NCI-H1105 (cell line): ENCODE results near the gene PDE3A.
A peak's percentile ranks its signal among the peaks of the same experiment; 100 is the strongest.
"Not testable (repeated sequence)": the region's sequence is repeated elsewhere in the genome, so short reads cannot be mapped to it uniquely, and the experiment has no call there.

ENCODE experiments used
- DNase-seq: peaks from one replicate; lab custom pipeline; 2025; lab: John Stamatoyannopoulos, UW

The PDE3A gene

GRCh38 chr12:20368114-20368650, at the start of gene PDE3A:
Gene PDE3A (plus strand): TSS chr12:20368537. CDS start chr12:20369285, 748 bp downstream.
- DNase-seq: peak; percentile 17

- DNase-seq: no peak
Observed at GRCh38 chr12:20319366-20319765, 49.0 kb upstream of the PDE3A start.

- no peak for DNase-seq
Observed at GRCh38 chr12:20320552-20320951, 47.8 kb upstream of the PDE3A start.

GRCh38 chr12:20330826-20331505, 37.4 kb upstream of the PDE3A start:
- DNase-seq: not testable (repeated sequence)

GRCh38 chr12:20339060-20339459, 29.3 kb upstream of the PDE3A start:
- DNase-seq: no peak

- no peak for DNase-seq
Observed at GRCh38 chr12:20342111-20342510, 26.2 kb upstream of the PDE3A start.

GRCh38 chr12:20345866-20346265, 22.5 kb upstream of the PDE3A start:
- no peak for DNase-seq

- DNase-seq: no peak
Observed at GRCh38 chr12:20350026-20350425, 18.3 kb upstream of the PDE3A start.

- no peak for DNase-seq
Observed at GRCh38 chr12:20350495-20350894, 17.8 kb upstream of the PDE3A start.

- no peak for DNase-seq
Observed at GRCh38 chr12:20351406-20351805, 16.9 kb upstream of the PDE3A start.

- no peak for DNase-seq
Observed at GRCh38 chr12:20356048-20356447, 12.3 kb upstream of the PDE3A start.

- DNase-seq: no peak
Observed at GRCh38 chr12:20360407-20360806, 7.9 kb upstream of the PDE3A start.

GRCh38 chr12:20361416-20361815, 6.9 kb upstream of the PDE3A start:
- DNase-seq: no peak

GRCh38 chr12:20364501-20364900, 3.8 kb upstream of the PDE3A start:
- no peak for DNase-seq

- no peak for DNase-seq
Observed at GRCh38 chr12:20366776-20367409, 1.4 kb upstream of the PDE3A start.

GRCh38 chr12:20367583-20368113, 689 bp upstream of the PDE3A start:
- no peak for DNase-seq

- DNase-seq: peak; percentile 18
Observed at GRCh38 chr12:20368651-20369304, 441 bp downstream of the PDE3A start.

- peak; percentile 56 for DNase-seq
Observed at GRCh38 chr12:20369305-20370013, 1.1 kb downstream of the PDE3A start.

GRCh38 chr12:20370014-20370386, 1.7 kb downstream of the PDE3A start:
- DNase-seq: no peak

GRCh38 chr12:20370866-20371519, 2.7 kb downstream of the PDE3A start:
- no peak for DNase-seq

GRCh38 chr12:20372326-20373096, 4.2 kb downstream of the PDE3A start:
- DNase-seq: no peak
